ENCODE measurements around the gene PTGFRN. TPM values are rescaled to one million over a fixed set of nuclear protein-coding genes. Genes with fewer than 3 reads are reported as not detected.

PTGFRN gene
- total and polyA plus RNA-seq, 2 experiments from 2014 or later = 17.4 to 32.7 TPM

- no peak overlapping the region for H3K4me2 ChIP-seq
- Mint-ChIP-seq H3K36me3 (ENCODE audit: low read depth) (no peaks in the 10 kb centered on the region; the same call in 2 of the 3 replicates), H3K4me3 (no peak overlapping the region), H3K27me3 (ENCODE audit: insufficient read depth, low read depth, poor library complexity) (peaks cover 9% of the 10 kb centered on the region), H3K4me1 (peaks cover 29% of the 10 kb centered on the region), H3K27ac (no peak overlapping the region), H3K9me3 (no peaks in the 10 kb centered on the region)
- H3K27me3 ChIP-seq (ENCODE audit: insufficient read depth) = no peaks in the 10 kb centered on the region
- H3K27ac ChIP-seq (ENCODE audit: low read depth) = no peak overlapping the region
- no peak overlapping the region for H2AFZ ChIP-seq
- no peak for ATAC-seq
- peaks cover 24% of the 10 kb centered on the region for H3K4me1 ChIP-seq (ENCODE audit: insufficient read depth)
- no peak for DNase-seq (ENCODE audit: low spot score)
- H3K9me2 ChIP-seq (ENCODE audit: insufficient read depth) = peaks cover 4% of the 10 kb centered on the region; the same call in 1 of the 2 replicates
- TF ChIP-seq EZH2 (IDR thresholded peaks at IDR 0.05; ENCODE audit: low read depth, unreplicated experiment) = no peak
- TF ChIP-seq CREB1 (CRISPR knock-in tag; IDR thresholded peaks at IDR 0.05; ENCODE audit: low read depth) = no peak
- TF ChIP-seq ETS1 (IDR thresholded peaks at IDR 0.05) = no peak
- TF ChIP-seq ZNF331 (CRISPR knock-in tag; IDR thresholded peaks at IDR 0.05; ENCODE audit: low read depth) = no peak
- TF ChIP-seq POLR2AphosphoS5 (IDR thresholded peaks at IDR 0.05; ENCODE audit: low read depth) = no peak
- no peak for TF ChIP-seq CTCF (conservative IDR thresholded peaks at IDR 0.05; ENCODE audit: low read depth in 2 of 2)
- no peak for TF ChIP-seq JUNB (IDR thresholded peaks at IDR 0.05; ENCODE audit: unreplicated experiment)
- no peak for TF ChIP-seq ZNF462 (CRISPR knock-in tag; IDR thresholded peaks at IDR 0.05)
- no peak for TF ChIP-seq STAT1 (IDR thresholded peaks at IDR 0.05; ENCODE audit: unreplicated experiment)
- no peak for TF ChIP-seq REST (IDR thresholded peaks at IDR 0.05; ENCODE audit: unreplicated experiment)
- TF ChIP-seq EZH2phosphoT487 (IDR thresholded peaks at IDR 0.05; ENCODE audit: unreplicated experiment) = no peak
- TF ChIP-seq ZNF114 (CRISPR knock-in tag; IDR thresholded peaks at IDR 0.05) = no peak
- no peak for TF ChIP-seq NANOG (IDR thresholded peaks at IDR 0.05; ENCODE audit: borderline replicate concordance)
- H4K20me1 ChIP-seq (replicated peaks; ENCODE audit: insufficient read depth) = no peaks in the 10 kb centered on the region
- H3K36me3 ChIP-seq (ENCODE audit: insufficient read depth) = no peaks in the 10 kb centered on the region
- H3K4me3 ChIP-seq = no peak overlapping the region
- no peaks in the 10 kb centered on the region for H3K79me2 ChIP-seq (replicated peaks; ENCODE audit: insufficient read depth)
- H3F3A ChIP-seq (replicated peaks; ENCODE audit: low read depth) = no peaks in the 10 kb centered on the region
Measured at GRCh38 chr1:116904791-116905320, 4.9 kb upstream of the PTGFRN start.
